Neuronal stem cell (in vitro differentiated cells): ENCODE measurements around the gene PRPF8.
A peak's percentile ranks its signal among the peaks of the same experiment; 100 is the strongest.

Source experiments
- DNase-seq: peaks from one replicate; pipeline ENCODE4 v3.0.0-alpha.2; 2013; ENCODE audit warnings: low spot score
- H2AFZ ChIP-seq: one replicate; pipeline ENCODE4 v1.6.1; 2013; ENCODE audit warnings: mild to moderate bottlenecking, low read length, inconsistent platforms
- H2AK5ac ChIP-seq: 2 replicates; pipeline ENCODE4 v1.6.1; 2013; ENCODE audit warnings: low read depth, mild to moderate bottlenecking, inconsistent platforms, low read length, moderate library complexity, mixed read lengths
- H2BK120ac ChIP-seq: 2 replicates; pipeline ENCODE4 v1.6.1; 2013; ENCODE audit warnings: low read depth, mild to moderate bottlenecking, inconsistent platforms, low read length, moderate library complexity, mixed read lengths
- H2BK12ac ChIP-seq: one replicate; pipeline ENCODE4 v1.6.1; 2013; ENCODE audit warnings: low read length, inconsistent platforms
- H2BK15ac ChIP-seq: 2 replicates; pipeline ENCODE4 v1.6.1; 2013; ENCODE audit warnings: mild to moderate bottlenecking, low read length, inconsistent platforms, mixed read lengths
- H2BK5ac ChIP-seq: one replicate; pipeline ENCODE4 v1.6.1; 2013; ENCODE audit warnings: inconsistent platforms, mild to moderate bottlenecking, low read length, moderate library complexity
- H3K14ac ChIP-seq: one replicate; pipeline ENCODE4 v1.6.1; 2013; ENCODE audit warnings: low read length, inconsistent platforms
- H3K18ac ChIP-seq: 2 replicates; pipeline ENCODE4 v1.6.1; 2013; ENCODE audit warnings: low read length, inconsistent platforms
- H3K23ac ChIP-seq: 2 replicates; pipeline ENCODE4 v1.6.1; 2013; ENCODE audit warnings: low read depth, mild to moderate bottlenecking, mixed read lengths, low read length, inconsistent platforms; ENCODE audit not compliant: poor library complexity
- H3K27ac ChIP-seq: replicated peaks from 3 replicates; pipeline ENCODE4 v1.5.1; 2013; ENCODE audit warnings: low read length, inconsistent platforms
- H3K27me3 ChIP-seq, 3 experiments: 2 replicates each; pipeline ENCODE4 v1.6.1; 2013; ENCODE audit warnings: low read length in 3 of 3, mild to moderate bottlenecking in 2 of 3, inconsistent platforms in 1 of 3, low read depth in 1 of 3, mixed read lengths in 1 of 3, moderate library complexity in 1 of 3; ENCODE audit not compliant: control insufficient read depth in 3 of 3, insufficient read depth in 3 of 3
- H3K36me3 ChIP-seq, 2 donors: replicated peaks in 1 of 2; 2 replicates each; pipeline ENCODE4 v1.6.1; 2013; ENCODE audit warnings: low read length in 2 of 2; ENCODE audit not compliant: control insufficient read depth in 2 of 2, insufficient read depth in 2 of 2
- H3K4ac ChIP-seq: 2 replicates; pipeline ENCODE4 v1.6.1; 2013; ENCODE audit warnings: inconsistent platforms, mild to moderate bottlenecking, low read length, moderate library complexity
- H3K4me1 ChIP-seq, 2 donors: 1 replicate in 1 of 2; 2 replicates in 1 of 2; pipeline ENCODE4 v1.6.1; 2013; ENCODE audit warnings: low read length in 2 of 2, low read depth in 1 of 2; ENCODE audit not compliant: control insufficient read depth in 2 of 2, insufficient read depth in 1 of 2
- H3K4me2 ChIP-seq: one replicate; pipeline ENCODE4 v1.6.1; 2013; ENCODE audit warnings: mild to moderate bottlenecking, low read length, inconsistent platforms; ENCODE audit not compliant: insufficient read depth, poor library complexity, severe bottlenecking
- H3K4me3 ChIP-seq, 2 donors: 2 replicates each; pipeline ENCODE4 v1.5.1; 2013; ENCODE audit warnings: low read length in 2 of 2, mild to moderate bottlenecking in 2 of 2, inconsistent platforms in 1 of 2, moderate library complexity in 1 of 2
- H3K79me1 ChIP-seq: one replicate; pipeline ENCODE4 v1.6.1; 2013; ENCODE audit warnings: low read depth, mild to moderate bottlenecking, inconsistent platforms, low read length, moderate library complexity
- H3K9ac ChIP-seq: one replicate; pipeline ENCODE4 v1.6.1; 2013; ENCODE audit warnings: mild to moderate bottlenecking, low read depth, low read length, inconsistent platforms; ENCODE audit not compliant: poor library complexity
- H3K9me3 ChIP-seq, 2 donors: replicated peaks in 1 of 2; 2 replicates each; pipeline versions ENCODE3 to v1.6.1; 2013; ENCODE audit warnings: low read length in 2 of 2, mild to moderate bottlenecking in 2 of 2, inconsistent platforms in 1 of 2, low read depth in 1 of 2, mixed read lengths in 1 of 2, moderate library complexity in 1 of 2; ENCODE audit not compliant: control insufficient read depth in 2 of 2, insufficient read depth in 1 of 2
- H4K8ac ChIP-seq: one replicate; pipeline ENCODE4 v1.6.1; 2013; ENCODE audit warnings: low read depth, mild to moderate bottlenecking, inconsistent platforms, low read length, moderate library complexity
- H4K91ac ChIP-seq: one replicate; pipeline ENCODE4 v1.6.1; 2013; ENCODE audit warnings: low read length, low read depth, mild to moderate bottlenecking, inconsistent platforms; ENCODE audit not compliant: poor library complexity
- WGBS, 2 donors: extraction: QIAGEN DNeasy Blood & Tissue Kit; methylation state at CpG; one replicate each; pipeline ENCODE4 v1.1.7; 2013; ENCODE audit warnings: missing lambda C conversion rate in 2 of 2, mixed read lengths in 1 of 2; ENCODE audit not compliant: insufficient read length in 2 of 2, insufficient replicate concordance in 1 of 2; ENCODE audit errors: extremely low coverage in 2 of 2; 5-methylcytosine and 5-hydroxymethylcytosine counted together

The PRPF8 gene

DNA sequence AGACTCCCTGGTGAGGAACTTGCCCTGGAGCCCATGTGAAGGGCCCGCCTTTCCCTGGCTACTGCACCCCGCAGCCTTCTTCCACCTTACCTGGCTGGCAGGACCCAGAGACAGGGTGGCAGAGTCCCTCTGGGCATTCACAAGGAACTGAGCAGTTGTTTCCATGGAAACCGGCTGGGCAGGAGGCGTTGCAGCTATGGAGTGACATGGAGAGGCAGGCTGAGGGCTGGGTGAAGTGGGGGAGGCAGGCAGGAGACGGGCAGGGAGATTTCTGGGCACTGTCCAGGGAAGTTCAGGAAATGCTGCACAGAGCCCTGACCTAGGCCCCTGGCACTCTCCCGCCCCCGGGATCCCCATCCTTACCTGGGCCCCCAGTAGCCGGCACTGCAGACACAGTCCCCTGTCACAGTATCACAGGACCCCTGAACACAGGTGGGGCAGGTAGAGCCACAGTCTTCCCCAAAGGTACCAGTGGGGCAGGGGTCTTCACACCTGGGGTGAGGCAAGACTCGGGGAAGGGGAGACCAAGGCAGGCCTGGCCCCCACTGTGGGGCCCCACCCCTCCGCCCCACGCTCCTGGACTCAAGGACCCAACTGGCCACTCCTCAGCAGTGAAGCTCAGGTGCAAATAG is 45.0 kb downstream of the PRPF8 start:
- no CpG with 5 or more reads among the region's 11 CpGs for WGBS, 2 donors

DNA sequence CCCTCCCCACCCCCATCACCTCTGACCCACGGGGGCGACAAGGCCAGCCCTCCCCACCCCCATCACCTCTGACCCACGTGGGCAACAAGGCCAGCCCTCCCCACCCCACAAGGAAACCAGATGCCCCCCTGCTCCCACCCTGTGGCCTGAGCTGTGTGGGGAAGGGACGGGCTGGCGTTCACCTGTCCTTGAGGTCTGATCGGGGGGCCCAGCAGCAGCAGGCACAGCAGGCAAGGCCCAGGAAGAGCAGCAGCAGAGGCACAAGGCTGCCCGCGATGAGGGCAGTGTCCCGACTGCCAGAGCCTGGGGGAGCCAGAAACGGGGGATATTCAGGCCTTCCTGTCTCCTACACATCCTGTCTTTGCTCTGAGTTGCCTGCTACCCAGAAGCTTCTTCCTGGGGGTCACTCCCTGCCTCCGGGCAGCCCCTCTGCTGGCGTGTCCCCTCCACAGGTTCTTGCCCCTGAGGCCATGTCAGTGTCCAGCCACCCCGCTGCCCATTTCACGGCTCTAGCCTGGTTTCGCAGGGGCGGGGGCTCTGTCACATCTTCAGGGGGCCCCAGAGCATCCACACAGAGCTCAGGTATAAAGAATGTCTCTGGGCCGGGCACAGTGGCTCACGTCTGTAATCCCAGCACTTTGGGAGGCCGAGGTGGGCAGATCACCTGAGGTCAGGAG is 45.9 kb downstream of the PRPF8 start:
- H2BK120ac ChIP-seq: peak overlapping the region; percentile 99
- no peaks in the 10 kb centered on the region for H3K36me3 ChIP-seq
- peak overlapping the region; percentile 79 for H3K9ac ChIP-seq
- H3K4me2 ChIP-seq: no peak overlapping the region
- peak overlapping the region; percentile 83 for H2AFZ ChIP-seq
- peaks cover 2% of the 10 kb centered on the region for H3K79me1 ChIP-seq
- H2BK12ac ChIP-seq: peak overlapping the region; percentile 86
- peak overlapping the region; percentile 87 for H2BK15ac ChIP-seq
- H4K91ac ChIP-seq: peak overlapping the region; percentile 97
- no peaks in the 10 kb centered on the region for H3K9me3 ChIP-seq
- H3K4me3 ChIP-seq: no peak overlapping the region
- H3K18ac ChIP-seq: peak overlapping the region; percentile 96
- H3K4ac ChIP-seq: peak overlapping the region; percentile 58
- H3K4me1 ChIP-seq: peaks cover 19 to 24% of the 10 kb centered on the region in 2 donors
- H4K8ac ChIP-seq: peak overlapping the region; percentile 78
- H2BK5ac ChIP-seq: peak overlapping the region; percentile 40
- H3K27me3 ChIP-seq: peaks cover 0 to 5% (median 0%) of the 10 kb centered on the region in 3 experiments
- H3K23ac ChIP-seq: no peak overlapping the region
- no peak for DNase-seq
- H3K27ac ChIP-seq: peak overlapping the region; percentile 71
- peak overlapping the region; percentile 88 for H2AK5ac ChIP-seq
- H3K14ac ChIP-seq: peak overlapping the region; percentile 12
- WGBS, 2 donors: no CpG with 5 or more reads among the region's 19 CpGs

More for the DNA sequence above, 45.0 kb downstream of the PRPF8 start:
- Histone ChIP-seq H2AK5ac (peak overlapping the region; percentile 96), H3K27me3 (peaks cover 0 to 14% (median 0%) of the 10 kb centered on the region in 3 experiments), H4K8ac (no peak overlapping the region), H2BK15ac (peak overlapping the region; percentile 99), H2BK12ac (peak overlapping the region; percentile 88), H3K79me1 (peaks cover 2% of the 10 kb centered on the region), H2BK120ac (peak overlapping the region; percentile 87), H3K9ac (no peak overlapping the region), H2BK5ac (peak overlapping the region; percentile 54), H3K23ac (no peak overlapping the region), H3K4me2 (no peak overlapping the region), H3K14ac (no peak overlapping the region), H3K4me3 (no peak overlapping the region), H3K27ac (no peak overlapping the region), H2AFZ (no peak overlapping the region), H3K18ac (peak overlapping the region; percentile 85), H3K9me3 (no peaks in the 10 kb centered on the region), H4K91ac (no peak overlapping the region), H3K36me3 (no peaks in the 10 kb centered on the region), H3K4me1 (peaks cover 19 to 31% of the 10 kb centered on the region in 2 donors), H3K4ac (no peak overlapping the region)
- DNase-seq: no peak

DNA sequence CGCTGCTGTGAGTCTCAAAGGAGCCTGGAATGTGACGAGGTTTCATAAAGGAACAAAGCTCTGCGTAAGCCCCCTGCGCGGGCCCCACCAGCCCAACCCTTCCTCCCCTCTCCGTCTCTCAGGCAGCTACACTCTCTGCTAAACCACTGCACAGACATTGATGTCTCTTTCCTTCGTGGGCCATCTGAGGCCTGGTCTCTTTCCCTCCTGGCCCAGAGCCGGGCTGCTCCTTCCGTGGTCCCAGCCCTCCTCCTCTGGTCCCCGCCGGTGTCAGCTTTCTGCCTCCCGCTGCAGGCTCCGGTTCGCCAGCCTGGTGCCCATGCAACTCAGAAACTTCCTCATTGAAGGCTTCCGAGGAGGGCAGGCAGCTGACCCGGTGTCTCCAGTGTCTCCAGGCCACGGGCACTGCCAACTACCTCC is 46.5 kb downstream of the PRPF8 start:
- Histone ChIP-seq H2BK5ac (peak overlapping the region; percentile 40), H3K4ac (peak overlapping the region; percentile 58), H3K9ac (peak overlapping the region; percentile 79), H3K4me1 (peaks cover 19 to 24% of the 10 kb centered on the region in 2 donors), H3K27me3 (no peaks in the 10 kb centered on the region), H2BK120ac (peak overlapping the region; percentile 99), H4K91ac (peak overlapping the region; percentile 97), H2AFZ (peak overlapping the region; percentile 83), H2BK12ac (peak overlapping the region; percentile 80), H2AK5ac (peak overlapping the region; percentile 88), H3K36me3 (no peaks in the 10 kb centered on the region), H3K4me3 (no peak overlapping the region), H3K23ac (peak overlapping the region; percentile 25), H4K8ac (peak overlapping the region; percentile 78), H3K79me1 (peaks cover 2% of the 10 kb centered on the region), H3K18ac (peak overlapping the region; percentile 96), H3K4me2 (peak overlapping the region; percentile 26), H2BK15ac (peak overlapping the region; percentile 87), H3K27ac (peak overlapping the region; percentile 71), H3K9me3 (no peaks in the 10 kb centered on the region), H3K14ac (peak overlapping the region; percentile 12)
- no CpG with 5 or more reads among the region's 17 CpGs for WGBS, 2 donors
- DNase-seq: no peak

DNA sequence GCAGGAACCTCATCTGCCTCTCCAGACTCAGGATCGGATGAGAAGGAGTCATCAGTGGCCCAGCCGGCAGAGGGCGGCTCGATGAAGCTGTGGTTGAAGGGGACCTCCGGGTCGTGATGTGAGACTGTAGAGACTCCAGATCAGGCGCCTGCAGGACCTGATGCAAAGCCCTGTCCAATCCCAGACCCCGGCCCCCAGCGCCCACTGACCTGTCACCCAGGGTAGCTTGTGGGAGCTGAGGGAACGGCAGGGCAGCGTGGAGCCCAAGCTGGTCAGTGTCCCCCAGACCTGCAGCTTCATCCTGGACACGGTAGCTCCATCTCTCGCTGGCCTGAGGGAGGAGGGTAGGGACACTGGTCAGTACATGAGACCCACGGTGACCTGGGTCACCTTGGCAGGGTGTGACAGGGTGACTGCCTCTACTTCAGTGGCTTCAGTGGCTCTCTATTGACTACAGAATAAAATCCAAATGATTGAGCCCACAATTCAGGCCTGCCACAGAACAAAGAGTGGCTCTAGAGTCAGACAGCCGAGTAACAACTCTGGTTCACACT is 47.9 kb downstream of the PRPF8 start:
- Histone ChIP-seq H3K23ac (no peak overlapping the region), H3K4me2 (no peak overlapping the region), H2BK5ac (peak overlapping the region; percentile 75), H3K79me1 (no peaks in the 10 kb centered on the region), H3K27ac (peak overlapping the region; percentile 32), H3K9ac (no peak overlapping the region), H2BK120ac (peak overlapping the region; percentile 94), H3K4ac (peak overlapping the region; percentile 95), H2BK12ac (peak overlapping the region; percentile 98), H4K91ac (peak overlapping the region; percentile 92), H2AFZ (no peak overlapping the region), H3K36me3 (no peaks in the 10 kb centered on the region), H3K27me3 (no peaks in the 10 kb centered on the region), H4K8ac (peak overlapping the region; percentile 82), H2AK5ac (peak overlapping the region; percentile 90), H3K9me3 (no peaks in the 10 kb centered on the region), H3K4me1 (peaks cover 19 to 24% of the 10 kb centered on the region in 2 donors), H3K14ac (peak overlapping the region; percentile 89), H3K4me3 (no peak overlapping the region), H2BK15ac (peak overlapping the region; percentile 97), H3K18ac (peak overlapping the region; percentile 94)
- WGBS, 2 donors: no CpG with 5 or more reads among the region's 15 CpGs
- DNase-seq: no peak
